ENCODE results near the gene PHAF1.

- TF ChIP-seq, protein P1, sequence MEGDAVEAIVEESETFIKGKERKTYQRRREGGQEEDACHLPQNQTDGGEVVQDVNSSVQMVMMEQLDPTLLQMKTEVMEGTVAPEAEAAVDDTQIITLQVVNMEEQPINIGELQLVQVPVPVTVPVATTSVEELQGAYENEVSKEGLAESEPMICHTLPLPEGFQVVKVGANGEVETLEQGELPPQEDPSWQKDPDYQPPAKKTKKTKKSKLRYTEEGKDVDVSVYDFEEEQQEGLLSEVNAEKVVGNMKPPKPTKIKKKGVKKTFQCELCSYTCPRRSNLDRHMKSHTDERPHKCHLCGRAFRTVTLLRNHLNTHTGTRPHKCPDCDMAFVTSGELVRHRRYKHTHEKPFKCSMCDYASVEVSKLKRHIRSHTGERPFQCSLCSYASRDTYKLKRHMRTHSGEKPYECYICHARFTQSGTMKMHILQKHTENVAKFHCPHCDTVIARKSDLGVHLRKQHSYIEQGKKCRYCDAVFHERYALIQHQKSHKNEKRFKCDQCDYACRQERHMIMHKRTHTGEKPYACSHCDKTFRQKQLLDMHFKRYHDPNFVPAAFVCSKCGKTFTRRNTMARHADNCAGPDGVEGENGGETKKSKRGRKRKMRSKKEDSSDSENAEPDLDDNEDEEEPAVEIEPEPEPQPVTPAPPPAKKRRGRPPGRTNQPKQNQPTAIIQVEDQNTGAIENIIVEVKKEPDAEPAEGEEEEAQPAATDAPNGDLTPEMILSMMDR (IDR thresholded peaks at IDR 0.05) = no peak
- TF ChIP-seq, protein P2, sequence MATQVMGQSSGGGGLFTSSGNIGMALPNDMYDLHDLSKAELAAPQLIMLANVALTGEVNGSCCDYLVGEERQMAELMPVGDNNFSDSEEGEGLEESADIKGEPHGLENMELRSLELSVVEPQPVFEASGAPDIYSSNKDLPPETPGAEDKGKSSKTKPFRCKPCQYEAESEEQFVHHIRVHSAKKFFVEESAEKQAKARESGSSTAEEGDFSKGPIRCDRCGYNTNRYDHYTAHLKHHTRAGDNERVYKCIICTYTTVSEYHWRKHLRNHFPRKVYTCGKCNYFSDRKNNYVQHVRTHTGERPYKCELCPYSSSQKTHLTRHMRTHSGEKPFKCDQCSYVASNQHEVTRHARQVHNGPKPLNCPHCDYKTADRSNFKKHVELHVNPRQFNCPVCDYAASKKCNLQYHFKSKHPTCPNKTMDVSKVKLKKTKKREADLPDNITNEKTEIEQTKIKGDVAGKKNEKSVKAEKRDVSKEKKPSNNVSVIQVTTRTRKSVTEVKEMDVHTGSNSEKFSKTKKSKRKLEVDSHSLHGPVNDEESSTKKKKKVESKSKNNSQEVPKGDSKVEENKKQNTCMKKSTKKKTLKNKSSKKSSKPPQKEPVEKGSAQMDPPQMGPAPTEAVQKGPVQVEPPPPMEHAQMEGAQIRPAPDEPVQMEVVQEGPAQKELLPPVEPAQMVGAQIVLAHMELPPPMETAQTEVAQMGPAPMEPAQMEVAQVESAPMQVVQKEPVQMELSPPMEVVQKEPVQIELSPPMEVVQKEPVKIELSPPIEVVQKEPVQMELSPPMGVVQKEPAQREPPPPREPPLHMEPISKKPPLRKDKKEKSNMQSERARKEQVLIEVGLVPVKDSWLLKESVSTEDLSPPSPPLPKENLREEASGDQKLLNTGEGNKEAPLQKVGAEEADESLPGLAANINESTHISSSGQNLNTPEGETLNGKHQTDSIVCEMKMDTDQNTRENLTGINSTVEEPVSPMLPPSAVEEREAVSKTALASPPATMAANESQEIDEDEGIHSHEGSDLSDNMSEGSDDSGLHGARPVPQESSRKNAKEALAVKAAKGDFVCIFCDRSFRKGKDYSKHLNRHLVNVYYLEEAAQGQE (IDR thresholded peaks at IDR 0.05; ENCODE audit: insufficient read depth in 1 of 2, low read depth in 2 of 2, low read length in 1 of 2) = no peak
- TF ChIP-seq SIN3A (IDR thresholded peaks at IDR 0.05; ENCODE audit: borderline replicate concordance, insufficient read depth, low read depth, low read length) = no peak
- TF ChIP-seq POLR2AphosphoS5 (IDR thresholded peaks at IDR 0.05; ENCODE audit: low read depth, low read length) = no peak
Measured at GRCh38 chr16:67086822-67087221, 22.9 kb upstream of the PHAF1 start.

Data from Panc1 (cell line).